ENCODE measurements around the gene MAN1A2.

MAN1A2 gene

DNA sequence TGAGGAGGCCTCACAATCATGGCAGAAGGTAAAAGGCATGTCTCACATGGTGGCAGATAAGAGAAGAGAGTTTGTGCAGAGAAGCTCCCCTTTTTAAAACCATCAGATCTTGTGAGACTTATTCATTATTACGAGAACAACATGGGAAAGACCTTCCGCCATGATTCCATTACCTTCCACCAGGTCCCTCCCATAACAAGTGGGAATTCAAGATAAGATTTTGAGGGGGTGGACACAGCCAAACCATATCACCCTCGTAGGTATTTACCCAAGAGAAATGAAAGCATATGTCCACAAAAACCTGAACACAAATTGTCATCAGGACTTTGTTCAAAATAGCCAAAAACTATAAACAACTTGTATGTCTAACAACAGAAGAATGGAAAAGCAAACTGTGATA lies 192.7 kb downstream of the MAN1A2 start:
- no peak for DNase-seq (ENCODE audit: low read depth)

DNA sequence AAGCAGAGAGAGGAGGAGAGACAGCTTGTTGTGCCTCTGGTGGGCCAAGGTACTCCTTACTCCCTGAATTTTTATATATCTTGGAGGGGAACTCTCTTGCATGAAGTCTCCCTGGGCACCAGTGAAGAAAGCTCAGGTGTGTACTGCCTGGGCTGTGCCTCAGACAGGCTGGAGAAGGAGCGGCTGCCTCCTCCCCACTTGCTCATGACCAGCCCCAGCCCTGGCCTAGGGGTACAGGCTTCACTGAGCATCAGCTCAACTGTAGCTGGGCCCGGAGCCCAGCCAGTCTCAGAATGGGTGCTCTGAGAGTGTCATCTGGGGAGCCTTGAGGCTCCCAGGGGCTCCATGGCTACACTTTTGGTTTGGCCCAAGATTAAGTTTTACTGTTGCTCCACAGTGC lies 193.8 kb downstream of the MAN1A2 start:
- no peak for DNase-seq (ENCODE audit: low read depth)

DNA sequence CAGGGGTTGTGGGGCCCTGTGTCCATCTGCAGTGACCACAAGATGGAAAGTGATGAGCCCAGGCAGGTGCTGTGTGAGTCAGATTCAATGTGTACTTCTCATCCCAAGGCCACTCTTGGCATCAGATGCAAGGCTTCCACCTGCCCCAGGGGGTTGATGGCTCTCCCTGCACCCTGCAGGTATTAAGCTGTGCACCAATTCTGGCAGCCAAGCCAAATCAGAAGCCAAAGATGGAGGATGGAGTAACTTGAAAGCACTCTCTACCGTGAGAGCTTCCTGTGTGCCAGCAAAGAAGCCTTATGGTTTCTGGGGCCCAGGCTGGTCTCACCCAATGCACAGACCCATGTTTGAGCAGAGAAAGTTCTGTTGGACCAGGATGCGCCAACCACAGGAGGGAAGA lies 194.3 kb downstream of the MAN1A2 start:
- DNase-seq (ENCODE audit: low read depth): no peak

DNA sequence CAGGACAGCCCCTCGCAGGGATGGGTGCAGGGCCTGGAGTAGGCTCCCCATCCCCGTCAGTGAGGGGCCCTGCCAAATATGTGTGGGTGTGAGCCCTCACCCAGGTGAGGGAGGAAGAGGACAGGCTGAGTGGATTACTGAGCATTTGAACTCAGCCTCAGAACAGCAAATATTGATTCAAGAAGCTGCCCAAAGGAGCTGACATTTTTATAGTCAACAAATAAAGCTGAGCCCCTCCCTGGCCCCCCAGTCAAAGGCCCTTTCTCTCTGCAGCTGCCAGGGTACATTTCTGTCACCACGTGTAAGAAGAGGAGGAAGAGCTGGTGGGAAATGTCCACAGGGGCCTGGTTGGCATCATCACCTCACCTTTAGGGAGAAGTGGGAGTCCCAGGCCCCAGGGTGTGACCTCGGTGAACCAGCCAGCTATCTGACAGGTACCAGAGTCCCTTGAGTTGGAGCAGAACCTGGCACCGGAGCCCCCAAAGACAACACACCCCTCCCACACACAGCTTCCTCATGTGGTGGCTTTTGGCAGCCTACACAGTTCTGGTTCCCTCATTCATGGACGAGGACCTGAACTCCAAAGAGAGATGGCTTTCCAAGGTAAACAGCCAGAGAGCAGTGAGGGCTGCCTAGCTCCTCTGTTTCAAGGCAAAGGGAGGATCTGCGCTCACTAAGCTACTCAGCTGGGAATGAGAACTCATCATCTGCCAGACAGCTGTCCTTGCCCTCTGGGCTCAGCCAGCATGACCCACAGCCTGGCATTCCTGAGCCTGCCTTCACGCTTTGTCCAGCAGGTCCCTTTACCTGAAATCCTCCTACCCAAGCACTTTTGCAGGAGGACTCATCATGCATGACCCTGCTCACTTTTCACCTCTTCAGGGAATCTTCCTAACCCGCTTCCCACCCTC lies 195.6 kb downstream of the MAN1A2 start:
- no peak for DNase-seq (ENCODE audit: low read depth)

DNA sequence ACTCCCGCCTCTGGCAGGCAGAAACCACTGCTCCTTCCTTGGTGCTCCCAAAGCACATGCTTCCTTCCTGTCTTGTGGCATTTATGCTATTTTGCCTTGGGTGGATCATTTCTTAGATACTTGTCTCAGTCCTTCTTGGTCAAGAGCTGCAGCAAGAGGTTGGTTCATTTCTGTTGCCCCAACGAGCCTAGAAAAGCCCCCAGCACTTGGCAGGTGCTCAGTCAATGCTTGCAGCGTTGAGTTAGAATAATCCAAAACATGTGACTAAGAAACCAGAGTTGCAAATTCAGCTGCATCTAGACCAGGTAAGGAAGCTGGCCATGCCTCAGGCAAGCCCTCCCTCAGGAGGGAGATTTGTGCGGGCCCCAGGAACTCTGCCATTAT lies 196.2 kb downstream of the MAN1A2 start:
- DNase-seq (ENCODE audit: low read depth): no peak

DNA sequence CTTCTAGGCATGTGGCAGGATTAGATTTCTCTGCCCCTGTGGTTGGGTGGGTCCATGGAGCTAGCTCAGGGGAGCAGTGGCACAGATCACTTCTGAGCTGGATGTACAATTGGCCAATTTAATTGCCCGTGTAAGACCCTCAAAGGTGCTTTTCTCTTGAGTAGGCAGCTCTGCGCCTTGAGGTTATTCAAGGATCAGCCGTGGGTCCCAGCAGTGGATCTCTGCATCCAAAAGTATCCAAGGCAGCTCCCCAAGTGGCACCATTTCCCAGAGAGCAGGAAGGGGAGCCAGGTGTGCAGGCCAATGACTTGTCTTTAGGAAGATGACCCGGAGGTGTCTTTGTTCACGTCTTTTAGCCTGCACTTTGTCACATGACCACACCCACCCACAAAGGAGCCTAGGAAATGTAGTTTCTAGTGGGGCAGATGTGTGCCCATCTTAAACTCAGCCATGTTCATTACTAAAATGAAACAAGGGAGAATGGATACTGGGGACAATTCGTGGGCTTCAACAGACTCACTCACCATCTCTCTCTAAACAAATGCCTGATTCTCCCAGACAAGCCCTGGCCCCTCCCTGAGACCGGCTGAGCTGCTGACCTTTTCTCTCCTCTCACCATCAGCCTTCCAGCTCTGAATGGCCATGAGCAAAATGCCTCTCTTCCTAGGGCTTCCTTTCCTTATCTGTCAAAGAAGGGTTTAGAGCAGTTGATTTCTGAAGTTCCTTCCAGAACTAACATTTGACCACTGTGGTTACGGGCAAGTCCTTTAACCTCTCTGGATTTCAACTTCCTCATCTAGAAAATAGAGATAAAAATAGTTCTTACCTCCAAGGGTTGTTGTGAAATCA lies 197.2 kb downstream of the MAN1A2 start:
- DNase-seq (ENCODE audit: low read depth): no peak

DNA sequence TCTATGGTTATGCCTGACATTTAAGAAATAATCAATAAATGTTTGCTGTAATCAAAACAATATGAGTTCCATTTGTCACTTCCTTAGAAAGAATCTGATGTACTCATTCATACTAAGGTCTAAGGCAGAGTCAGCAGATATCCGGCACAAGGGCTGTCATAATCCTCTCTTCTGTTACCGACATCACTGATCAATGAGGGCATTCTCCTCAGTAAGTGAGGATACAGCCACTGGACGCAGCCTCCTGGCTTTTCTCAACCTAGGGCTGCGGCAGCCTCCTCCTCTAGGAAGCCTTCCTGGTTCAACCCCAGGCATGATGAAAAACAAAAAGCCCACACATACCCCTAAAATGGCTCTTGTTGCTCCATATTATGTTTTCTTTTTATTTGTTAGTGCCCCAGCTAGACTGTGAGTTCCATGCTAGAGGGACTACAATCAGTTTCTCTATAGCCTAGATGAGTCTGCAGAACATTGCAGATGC lies 197.9 kb downstream of the MAN1A2 start:
- DNase-seq (ENCODE audit: low read depth): no peak

DNA sequence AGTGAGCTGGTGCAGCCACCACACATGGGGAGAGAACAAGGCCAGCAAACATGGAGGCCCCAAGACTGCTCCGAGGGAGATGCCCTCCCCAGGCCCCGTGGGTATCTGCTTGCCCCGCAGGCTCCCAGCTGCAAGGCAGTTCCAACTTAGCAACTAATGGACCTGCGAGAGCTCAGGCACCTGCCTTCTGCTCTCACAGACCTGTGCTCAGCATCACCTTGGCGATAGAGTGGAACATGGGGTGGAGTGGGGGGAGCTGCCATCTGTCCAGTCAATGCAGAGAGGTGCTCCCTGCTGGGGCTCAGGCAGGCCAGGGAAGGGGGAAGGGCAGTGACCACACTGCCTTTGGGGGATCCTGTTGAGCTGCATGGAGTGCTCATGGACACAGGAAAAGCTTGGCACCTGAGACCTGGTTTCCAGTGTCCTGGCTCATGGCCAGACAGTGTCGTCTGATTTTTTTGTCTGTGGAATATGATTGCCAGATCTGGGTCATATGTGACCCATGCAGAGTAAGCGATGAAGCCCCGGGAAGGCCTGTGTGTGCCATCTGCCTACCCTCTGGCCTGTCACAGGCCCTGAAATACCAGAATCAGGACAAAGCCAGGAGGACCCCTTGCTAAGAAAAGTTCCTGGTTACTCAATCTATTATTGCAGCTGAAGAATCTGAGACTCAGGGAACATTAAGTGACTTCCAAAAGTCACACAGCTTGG lies 198.7 kb downstream of the MAN1A2 start:
- DNase-seq (ENCODE audit: low read depth): no peak

DNA sequence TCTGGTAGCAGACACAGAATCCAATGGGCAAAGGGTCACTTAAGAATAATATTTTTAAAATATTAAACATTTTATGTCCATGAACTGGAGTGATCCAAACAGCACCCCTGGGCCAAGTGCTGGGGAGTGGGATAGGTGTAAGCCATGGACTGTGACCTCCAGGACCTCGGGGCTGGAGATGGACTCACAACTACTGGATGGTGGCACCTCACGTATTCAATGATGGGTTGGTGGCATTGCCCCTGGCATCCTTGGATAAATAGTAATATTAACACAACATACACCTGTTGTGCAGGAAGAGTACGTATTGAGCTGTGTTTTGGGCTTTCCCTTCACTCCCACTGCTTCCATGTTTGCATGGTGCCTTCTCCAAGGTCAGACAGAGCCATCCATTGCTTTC lies 199.3 kb downstream of the MAN1A2 start:
- no peak for DNase-seq (ENCODE audit: low read depth)

DNA sequence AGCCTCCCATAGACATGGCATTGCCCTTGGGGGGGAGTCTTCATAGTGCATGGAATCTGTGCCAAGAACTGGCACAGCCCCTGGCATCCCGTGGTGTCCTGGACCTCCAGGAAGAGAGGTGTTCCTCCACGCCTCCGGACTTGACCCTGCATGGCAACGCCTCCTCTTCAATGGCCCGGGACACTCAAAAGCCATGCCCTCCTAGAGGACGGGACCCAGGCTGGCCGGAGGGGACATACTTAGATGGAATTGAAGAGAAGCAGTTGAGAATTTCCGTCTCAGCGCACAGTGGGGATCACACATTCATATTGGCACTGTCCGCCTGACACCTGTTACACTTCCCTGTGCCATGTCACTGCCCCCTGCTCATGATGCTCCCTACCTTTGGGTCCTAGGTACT lies 200.2 kb downstream of the MAN1A2 start:
- no peak for DNase-seq (ENCODE audit: low read depth)

DNA sequence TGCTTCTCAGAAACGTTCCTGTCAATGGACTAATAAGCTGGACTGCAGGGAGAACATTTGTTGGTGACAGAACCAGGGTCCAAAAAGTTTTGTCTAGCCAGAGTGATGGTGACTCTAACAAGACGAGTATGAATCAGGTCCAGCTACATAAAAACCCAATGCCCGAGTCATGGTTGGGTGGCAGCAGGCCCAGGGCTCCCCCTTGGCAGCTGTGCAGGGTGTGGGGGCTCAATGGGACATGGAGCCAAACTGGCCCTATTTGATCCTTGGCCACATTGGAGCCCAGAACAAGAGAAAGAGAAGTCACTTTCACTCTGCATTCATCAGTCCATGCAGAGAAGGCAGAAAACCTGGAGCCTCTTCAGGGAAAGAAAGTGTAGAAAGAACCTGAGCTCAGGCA lies 200.7 kb downstream of the MAN1A2 start:
- DNase-seq (ENCODE audit: low read depth): no peak

DNA sequence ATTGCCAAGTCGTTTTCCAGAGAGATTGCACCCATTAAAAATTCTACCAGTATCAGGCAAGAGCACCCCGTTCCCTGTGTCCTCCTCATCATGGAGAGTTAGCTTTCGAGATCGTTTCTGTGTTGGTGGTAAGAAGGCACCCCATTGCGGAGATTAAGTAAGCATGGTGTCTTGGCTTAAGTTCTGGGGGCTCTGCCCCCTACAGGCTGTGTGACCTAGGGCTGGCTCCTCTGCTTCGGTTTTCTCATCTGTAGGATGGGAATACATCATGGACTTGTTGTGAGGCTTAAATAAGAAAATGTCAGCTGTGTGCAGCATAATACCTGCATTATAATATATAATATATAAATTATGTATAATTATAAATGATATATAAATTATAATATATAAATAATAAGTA lies 201.8 kb downstream of the MAN1A2 start:
- DNase-seq (ENCODE audit: low read depth): no peak

DNA sequence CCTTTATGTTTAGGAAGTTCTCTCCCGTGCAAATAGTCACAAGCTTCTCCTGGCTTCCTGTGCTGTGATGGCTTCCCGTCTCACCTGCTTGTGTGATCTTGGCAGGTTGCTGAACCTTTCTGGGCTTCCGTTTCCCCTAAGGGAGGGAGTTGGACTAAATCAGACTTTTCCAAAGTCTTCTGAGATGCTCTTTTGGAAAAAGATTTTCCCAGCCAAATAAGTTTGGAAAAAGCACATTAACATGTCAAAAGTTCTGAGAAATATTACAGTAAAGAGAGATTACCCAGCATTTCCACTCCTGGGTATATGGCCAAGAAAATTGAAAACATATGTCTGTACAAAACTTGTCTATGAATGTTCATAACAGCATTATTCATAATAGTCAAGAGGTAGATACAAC lies 202.6 kb downstream of the MAN1A2 start:
- DNase-seq (ENCODE audit: low read depth): no peak

DNA sequence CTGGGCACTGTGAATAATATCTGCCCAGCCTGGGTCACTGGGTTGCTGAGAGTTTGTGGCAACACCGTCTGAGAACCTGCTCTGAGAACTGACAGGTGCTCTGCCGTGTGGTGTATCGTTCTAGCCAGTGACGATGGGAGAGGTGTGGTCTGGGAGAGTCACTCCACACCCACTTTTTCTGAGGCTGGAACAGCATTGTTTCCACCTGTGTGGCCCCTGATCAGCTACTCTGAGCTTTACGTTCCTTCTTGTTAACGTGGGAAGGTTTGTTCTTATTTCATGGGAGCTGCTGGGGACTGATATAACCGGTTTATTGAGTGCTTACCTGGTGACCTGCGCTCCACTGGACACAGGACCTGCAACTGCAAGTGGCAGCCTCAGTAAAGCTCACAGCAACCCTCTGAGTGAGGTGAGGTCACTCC lies 203.8 kb downstream of the MAN1A2 start:
- DNase-seq (ENCODE audit: low read depth): no peak

DNA sequence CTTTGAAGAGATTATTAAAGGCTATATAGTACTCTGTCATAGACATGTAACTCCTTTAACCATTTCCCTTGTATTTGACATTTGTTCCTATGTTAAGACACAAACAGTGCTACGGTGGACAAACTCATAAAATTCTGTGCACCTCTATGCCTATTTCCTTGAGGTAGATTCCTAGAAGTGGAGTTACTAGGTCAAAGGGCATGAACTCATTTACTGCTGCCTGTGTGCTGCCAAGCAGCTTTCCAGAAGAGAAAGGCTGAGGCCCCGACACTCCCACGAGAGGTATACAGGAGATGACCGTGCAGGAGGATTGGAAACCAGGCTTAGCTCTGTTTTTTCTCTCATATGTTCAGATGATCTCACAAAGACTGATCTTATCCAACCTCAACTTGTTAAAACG lies 204.2 kb downstream of the MAN1A2 start:
- no peak for DNase-seq (ENCODE audit: low read depth)

DNA sequence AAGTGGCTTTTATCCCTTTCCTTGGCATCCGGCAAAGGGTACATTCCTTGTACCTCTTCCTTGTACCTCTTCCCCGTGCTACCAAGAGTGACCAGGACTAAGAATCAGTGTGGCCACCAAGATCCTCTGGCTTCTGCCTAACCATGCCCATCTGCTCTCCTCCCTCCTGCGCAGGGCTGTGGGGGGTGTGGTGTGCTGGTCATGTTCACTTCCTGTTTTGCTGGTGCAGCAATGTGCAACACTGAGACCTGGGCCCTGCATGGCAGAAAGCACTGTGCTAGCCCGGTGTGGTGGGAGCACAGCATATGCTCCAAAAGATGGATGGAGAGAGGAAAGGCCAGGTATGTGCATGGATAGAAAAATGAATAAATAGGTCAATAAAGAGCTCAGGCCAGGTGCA lies 205.3 kb downstream of the MAN1A2 start:
- no peak for DNase-seq (ENCODE audit: low read depth)

DNA sequence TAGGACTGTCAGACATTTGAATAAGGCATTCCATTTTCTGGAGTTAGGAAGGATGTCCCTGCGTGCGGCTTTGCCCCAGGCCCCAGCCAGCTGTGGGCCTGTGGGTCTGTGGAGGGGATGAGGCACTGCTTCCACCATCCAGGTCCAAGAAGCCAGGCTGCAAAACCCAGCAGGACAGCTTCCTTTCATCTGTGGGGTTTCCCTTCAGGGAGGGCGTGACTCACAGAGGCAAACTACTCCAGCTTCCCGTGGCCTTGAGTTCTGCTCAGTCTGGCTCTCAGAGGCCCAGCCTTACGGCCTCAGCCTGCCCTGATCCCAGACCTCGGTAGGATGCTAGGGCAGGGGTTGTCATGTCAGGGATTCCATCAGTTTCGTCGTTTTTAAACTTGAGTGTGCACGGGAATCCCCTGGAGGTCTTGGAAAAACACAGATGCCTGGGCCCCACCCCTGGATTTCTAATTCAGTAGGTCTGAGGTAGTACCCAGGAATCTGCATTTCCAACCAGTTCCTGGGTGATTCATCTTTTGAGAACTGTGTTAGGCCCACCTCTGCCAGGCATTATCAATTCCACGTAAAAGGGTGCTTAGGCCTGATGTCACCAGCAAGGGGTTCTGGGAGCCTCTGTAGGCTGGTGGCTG lies 206.3 kb downstream of the MAN1A2 start:
- DNase-seq (ENCODE audit: low read depth): no peak

DNA sequence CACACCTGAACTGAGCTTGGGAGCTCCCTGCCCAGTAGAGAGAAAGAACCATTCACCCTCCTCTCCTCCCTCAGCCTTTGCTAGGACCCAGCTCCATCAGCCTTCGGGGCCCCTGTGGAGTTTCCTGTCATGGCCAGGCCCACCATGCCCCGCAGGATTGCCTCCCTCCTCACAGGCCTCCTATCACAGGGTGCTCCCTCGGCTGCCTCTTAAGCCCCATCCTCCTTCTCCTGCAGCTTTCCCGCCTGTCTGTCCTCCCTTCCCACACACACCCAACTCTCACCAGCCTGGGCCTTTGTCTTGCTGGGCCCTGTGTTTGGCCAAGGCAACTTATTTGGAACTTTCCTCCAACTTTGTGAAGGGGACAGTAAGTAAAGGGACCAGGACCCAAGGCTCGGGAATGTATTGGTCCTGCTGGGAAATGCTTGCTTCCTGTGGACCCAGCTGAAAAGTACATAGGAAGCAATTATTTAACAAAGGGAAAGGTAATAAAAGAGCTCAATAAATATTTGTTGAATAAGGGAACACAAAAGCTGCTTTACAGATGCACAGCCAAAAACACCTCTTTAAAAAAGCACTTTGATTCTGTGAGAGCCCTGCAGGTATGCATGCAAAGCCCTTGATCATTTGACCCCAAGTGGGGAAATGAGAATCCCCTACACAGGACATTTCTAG lies 207.0 kb downstream of the MAN1A2 start:
- DNase-seq (ENCODE audit: low read depth): no peak

DNA sequence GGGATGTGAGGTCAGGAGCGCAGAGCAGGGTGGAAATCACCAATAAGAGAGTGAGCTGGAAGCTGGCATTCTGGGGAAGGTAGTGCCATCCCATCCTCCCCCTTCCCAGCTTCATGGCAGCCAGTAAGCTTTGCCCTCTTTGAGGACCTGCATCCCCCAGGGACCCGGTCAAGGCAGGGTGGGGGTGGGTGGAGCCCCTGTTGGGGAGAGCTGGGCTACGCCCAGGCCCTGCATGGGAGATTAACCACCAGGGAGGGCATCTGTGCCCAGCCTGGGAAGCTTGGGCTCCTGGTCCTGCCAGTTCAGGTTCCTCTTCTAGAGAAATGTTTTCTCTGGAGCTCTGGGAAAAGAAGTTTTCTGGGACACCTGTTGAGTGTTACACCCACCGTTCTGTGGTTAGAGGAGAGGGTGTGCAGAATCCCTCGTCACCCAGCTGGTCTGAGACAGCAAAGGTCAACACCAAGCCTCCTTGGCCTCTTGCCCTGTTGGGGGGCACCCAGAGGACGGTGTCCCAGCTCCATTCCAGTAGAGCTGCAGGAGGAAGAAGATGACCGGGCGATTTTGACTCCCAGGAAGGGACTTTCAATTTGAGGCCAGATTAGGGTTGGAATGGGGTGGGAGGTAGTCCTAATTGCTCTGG lies 208.5 kb downstream of the MAN1A2 start:
- DNase-seq (ENCODE audit: low read depth): no peak

DNA sequence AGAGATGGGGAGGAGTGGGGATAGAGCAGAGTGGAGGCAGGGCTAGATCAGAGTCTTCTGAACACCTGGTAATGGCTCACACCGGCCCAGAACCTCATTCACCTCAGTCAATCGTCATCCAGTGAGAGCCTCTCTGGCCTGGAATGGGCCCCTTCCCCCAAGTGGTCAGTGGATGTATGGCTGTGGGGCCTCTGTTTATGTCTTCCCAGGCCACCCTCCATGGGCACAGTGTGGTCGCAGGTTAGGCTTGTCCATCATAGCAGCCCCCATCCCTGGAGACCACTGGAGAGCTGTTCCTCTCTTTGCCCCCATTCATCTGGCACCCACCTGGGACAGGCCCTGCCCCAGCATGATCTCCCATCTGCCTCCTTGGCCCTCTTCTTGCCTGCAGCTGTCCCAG lies 209.0 kb downstream of the MAN1A2 start:
- DNase-seq (ENCODE audit: low read depth): no peak
